ENCODE results near the gene LTBP1.

DNA sequence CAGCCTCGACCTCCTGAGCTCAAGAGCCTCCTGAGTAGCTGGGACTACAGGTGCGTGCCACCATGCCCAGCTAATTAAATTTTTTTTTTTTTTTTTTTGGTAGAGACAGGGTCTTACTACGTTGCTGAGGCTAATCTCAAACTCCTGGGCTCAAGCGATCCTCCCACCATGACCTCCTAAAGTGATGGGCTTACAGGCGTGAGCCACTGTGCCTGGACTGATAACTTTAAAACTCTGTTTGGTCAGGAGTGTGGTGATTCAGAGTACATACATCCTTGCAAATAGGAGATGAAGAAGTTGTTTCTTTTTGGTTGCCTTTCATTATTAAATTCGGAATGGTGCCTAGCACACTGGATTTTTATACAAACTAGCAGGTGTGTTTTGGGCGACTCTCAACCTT is 73.0 kb downstream of the LTBP1 start:
- no peak for TF ChIP-seq EZH2 (IDR thresholded peaks at IDR 0.05; ENCODE audit: insufficient read depth, low read length)
- TF ChIP-seq, protein P1, sequence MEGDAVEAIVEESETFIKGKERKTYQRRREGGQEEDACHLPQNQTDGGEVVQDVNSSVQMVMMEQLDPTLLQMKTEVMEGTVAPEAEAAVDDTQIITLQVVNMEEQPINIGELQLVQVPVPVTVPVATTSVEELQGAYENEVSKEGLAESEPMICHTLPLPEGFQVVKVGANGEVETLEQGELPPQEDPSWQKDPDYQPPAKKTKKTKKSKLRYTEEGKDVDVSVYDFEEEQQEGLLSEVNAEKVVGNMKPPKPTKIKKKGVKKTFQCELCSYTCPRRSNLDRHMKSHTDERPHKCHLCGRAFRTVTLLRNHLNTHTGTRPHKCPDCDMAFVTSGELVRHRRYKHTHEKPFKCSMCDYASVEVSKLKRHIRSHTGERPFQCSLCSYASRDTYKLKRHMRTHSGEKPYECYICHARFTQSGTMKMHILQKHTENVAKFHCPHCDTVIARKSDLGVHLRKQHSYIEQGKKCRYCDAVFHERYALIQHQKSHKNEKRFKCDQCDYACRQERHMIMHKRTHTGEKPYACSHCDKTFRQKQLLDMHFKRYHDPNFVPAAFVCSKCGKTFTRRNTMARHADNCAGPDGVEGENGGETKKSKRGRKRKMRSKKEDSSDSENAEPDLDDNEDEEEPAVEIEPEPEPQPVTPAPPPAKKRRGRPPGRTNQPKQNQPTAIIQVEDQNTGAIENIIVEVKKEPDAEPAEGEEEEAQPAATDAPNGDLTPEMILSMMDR (IDR thresholded peaks at IDR 0.05; ENCODE audit: insufficient read depth, low read depth, low read length), result no peak

All from astrocyte (in vitro differentiated cells and primary cell).